Stimulated activated CD8-positive, alpha-beta memory T cell treated with anti-CD3 and anti-CD28 coated beads, Interleukin-7, amount 100 ng/mL, for 48 hours (primary cell): Measurements from ENCODE around the gene MAPK8IP3.
A peak's percentile ranks its signal among the peaks of the same experiment; 100 is the strongest.

Experiments used
- DNase-seq, 2 donors: peaks; one replicate each; pipeline ENCODE4 v3.0.0-alpha.2; 2020; ENCODE audit warnings: low read depth in 1 of 2; ENCODE audit errors: extremely low read depth in 1 of 2

MAPK8IP3 gene

DNA sequence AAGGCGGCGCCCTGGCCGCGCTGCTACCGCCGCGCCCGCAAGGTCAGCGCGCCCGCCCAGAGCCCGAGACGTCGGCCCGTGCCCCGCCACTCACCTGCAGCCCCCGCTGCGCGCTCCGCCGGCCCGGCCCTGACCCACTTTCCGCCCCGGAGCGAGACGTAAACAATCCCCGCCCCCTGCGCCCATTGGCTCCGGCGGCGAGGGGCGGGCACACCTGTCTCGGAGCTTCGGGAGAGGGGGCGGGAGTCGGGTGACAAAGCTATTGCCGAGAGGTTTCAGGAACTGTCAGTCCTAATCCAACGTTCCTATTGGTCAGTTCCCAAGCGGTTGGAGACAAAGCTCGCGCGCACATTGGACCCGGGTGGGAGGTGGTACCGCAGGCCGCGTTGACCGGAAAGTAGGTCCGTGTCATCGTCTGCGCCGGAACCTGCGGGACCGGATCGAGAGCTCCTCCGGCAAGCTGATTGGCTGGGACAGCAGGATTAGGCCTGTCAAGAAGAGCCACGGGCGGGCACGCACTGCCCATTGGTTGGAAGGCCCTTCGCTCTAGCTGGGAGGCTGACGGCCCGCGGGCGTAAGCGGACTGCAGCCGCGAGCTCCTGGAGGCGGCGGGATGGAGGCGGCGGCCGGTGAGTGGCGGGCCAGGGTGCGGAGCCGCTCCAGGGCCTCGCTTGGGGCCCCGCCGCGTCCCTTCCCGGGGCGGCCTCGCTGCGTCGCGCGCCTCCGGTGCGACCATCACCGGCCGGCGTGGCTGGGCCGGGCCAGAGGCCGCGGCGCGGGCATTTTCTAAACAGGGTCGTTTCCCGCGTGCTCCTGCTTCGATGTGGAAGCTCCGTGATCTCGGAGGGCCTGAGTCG is 76.6 kb downstream of the MAPK8IP3 start, which contains the start of the genes NUBP2 and SPSB3:
Gene NUBP2, plus strand, starts transcription at position 553 of the 857 bp plus-strand sequence. Its CDS starts 61 bp downstream, at position 614.
Gene SPSB3, minus strand, starts transcription at position 164 of the 857 bp plus-strand sequence. CDS start 1,088 bp downstream, outside the sequence.
- DNase-seq = peak; percentile 96 to 99

- DNase-seq = no peak
Measured at GRCh38 chr16:1784977-1785845, 79.2 kb downstream of the MAPK8IP3 start.

GRCh38 chr16:1785846-1786170 is 79.8 kb downstream of the MAPK8IP3 start:
- DNase-seq = no peak

- DNase-seq = no peak
Measured at GRCh38 chr16:1786242-1787055, 80.5 kb downstream of the MAPK8IP3 start.

DNA sequence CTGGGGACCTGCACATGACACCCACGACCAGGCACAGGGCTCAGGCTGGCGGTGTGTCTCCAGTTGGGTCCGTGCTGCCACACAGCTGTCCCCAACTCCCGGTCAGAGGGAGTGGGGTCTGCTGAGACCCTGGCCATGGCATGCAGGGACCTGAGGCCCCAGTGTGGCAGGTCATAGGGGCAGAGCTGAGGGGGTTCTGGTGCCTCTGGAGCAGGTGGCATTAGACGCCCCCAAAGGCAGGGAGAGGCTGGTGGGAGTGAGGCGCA is 81.0 kb downstream of the MAPK8IP3 start:
- no peak for DNase-seq

GRCh38 chr16:1787322-1788094 is 81.5 kb downstream of the MAPK8IP3 start:
- no peak for DNase-seq

- no peak for DNase-seq
Measured at GRCh38 chr16:1788095-1788707, 82.2 kb downstream of the MAPK8IP3 start.

- DNase-seq = no peak
Measured at GRCh38 chr16:1788708-1789100, 82.7 kb downstream of the MAPK8IP3 start.

- DNase-seq = no peak
Measured at GRCh38 chr16:1789643-1790045, 83.6 kb downstream of the MAPK8IP3 start.

DNA sequence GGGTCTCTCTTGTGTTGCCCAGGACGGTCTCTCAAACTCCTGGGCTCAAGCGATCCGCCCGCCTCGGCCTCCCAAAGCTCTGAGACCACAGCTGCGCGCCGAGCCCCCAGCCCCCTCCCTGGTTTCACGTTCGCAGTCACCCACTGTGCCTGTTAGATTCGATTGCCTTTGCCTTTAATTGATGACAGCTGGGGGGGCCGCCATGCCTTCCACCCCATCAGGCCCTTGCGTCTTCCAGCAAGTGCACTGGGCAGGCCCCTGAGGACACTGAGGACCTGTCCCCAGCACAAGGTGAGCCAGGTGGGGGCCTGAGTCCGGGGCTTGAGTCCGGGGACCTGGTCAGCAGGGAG is 84.2 kb downstream of the MAPK8IP3 start:
- no peak for DNase-seq

GRCh38 chr16:1790611-1791255 is 84.7 kb downstream of the MAPK8IP3 start:
- DNase-seq = no peak

DNA sequence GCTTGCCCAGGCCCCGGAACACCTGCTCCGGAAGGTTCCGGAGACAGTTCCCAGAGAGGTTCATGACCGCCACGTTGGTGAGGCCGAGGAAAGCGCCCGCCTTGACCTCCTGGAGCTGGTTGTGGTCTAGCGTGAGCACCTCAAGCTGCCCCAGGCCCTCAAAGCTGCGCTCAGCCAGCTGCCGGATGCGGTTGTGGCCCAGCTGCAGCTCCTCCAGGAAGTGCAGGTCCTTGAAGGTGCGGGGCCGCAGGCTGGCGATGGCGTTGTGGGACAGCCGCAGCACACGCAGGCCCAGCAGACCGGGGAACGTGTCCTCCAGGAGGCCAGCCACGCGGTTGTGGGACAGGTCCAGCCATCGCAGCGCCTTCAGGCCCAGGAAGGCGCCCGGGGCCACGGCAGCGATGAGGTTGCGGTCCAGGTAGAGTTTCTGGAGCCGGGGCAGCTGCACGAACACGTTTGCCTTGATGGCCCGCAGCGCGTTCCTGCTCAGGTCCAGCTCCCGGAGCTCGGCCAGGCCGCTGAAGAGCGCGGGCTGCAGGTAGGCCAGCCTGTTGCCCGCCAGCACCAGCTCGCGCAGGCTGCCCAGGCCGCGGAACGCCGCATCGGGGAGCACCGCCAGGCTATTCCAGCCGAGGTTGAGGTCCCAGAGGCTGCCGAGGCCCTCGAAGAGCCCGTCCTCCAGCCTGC is 85.4 kb downstream of the MAPK8IP3 start:
- no peak for DNase-seq

- DNase-seq = no peak
Measured at GRCh38 chr16:1791943-1792812, 86.2 kb downstream of the MAPK8IP3 start.

DNA sequence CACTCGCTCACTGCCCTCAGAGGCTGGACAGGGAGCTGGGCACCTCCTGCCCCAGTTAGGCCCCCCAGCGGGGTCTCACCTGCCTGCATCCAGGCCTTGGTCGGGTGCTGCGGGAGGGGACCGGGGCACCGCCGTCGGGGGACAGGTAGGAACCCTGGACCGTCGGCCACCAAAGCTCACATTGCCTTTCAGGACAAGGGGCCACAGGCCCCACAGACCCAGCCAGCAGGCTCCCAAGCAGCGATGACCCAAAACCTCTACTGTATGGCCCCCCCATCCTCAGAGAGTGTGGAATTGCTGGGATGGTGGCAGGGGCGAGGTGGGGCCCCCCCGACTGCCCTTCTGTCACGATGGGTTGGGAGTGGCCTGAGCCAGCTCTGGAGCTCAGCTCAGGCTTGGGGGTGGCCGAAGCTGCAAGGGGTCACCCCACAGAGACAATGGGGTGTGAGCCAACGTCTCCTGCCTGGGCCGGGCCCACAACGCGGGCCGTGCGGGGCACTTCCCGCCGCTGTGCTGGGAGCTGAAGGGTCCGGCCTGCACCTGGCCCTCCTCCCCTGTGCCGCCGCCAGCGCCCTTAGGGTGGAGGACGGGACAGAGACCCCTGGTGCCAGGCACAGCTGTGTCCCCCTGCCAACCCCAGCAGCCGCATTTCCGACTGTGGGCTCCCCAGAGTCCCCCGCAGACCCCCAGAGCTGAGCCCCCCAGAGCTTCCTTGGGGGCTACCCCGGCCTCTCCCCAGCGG is 87.0 kb downstream of the MAPK8IP3 start:
- DNase-seq = no peak

- DNase-seq = no peak
Measured at GRCh38 chr16:1793578-1794220, 87.7 kb downstream of the MAPK8IP3 start, which contains the start of gene IGFALS. TSS of gene IGFALS (minus strand) at chr16:1793705. CDS start at chr16:1793652, 53 bp downstream.

DNA sequence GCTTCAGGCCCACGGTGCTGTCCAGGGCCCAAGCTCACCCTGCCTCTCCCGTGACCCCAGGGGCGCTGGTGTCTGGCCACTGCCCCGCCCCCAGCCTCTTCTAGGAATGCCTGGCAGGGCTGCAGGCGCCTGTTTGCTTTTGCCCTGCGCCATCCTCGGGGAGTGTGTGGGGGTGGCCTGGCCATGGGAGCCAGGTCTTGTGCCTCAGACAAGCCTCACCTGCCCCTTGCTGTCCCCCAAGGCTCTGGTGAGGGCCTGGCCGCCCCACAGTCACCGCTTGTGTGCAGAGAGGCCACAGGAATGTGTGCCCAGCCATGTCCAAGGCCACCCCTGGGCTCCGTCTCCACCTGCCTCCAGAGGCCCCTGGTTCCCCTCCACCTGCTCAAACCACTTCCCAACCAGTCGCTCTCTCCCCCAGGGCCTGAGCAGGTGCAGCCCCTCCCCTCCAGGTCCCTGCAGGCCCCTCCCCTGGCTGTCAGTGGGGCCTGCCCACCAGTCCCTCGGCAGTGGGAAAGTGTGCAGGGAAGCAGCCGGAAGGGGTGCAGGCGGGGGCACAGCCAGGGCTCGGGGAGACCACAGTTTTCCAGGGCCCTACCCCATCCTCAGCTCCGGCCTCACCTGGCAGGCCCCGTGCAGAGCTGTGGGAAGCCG is 88.4 kb downstream of the MAPK8IP3 start:
- no peak for DNase-seq
